WI38 (cell line): ENCODE data around the gene ZNHIT3.

Experiments used
- H3K4me3 ChIP-seq: 2 replicates; pipeline ENCODE4 v1.5.1; 2011; ENCODE audit warnings: low read depth, mild to moderate bottlenecking, control low read depth, low read length
- TF ChIP-seq, protein P1 (sequence below): IDR thresholded peaks from 2 replicates; pipeline ENCODE4 v1.5.1; 2012; ENCODE audit warnings: low read depth, mild to moderate bottlenecking, control low read depth, low read length

Gene ZNHIT3

DNA sequence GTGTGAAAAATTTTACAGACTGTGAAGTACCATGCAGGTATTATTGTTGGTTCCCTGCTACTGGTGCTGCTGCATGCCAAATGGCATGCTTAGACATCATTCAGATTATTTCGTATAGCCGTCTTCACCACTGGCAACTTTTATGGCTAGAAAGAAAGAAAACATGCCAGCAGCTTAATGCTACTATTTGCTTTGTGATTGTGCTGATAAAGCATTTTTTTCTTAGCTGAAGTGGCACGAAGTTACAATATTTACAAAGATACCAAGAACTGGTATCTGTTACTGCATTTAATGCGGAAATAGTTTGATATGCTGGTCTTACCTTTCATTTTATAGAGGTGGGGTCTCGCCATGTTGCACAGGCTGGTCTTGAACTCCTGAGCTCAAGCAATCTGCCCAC lies 8.2 kb downstream of the ZNHIT3 start:
- TF ChIP-seq, protein P1, sequence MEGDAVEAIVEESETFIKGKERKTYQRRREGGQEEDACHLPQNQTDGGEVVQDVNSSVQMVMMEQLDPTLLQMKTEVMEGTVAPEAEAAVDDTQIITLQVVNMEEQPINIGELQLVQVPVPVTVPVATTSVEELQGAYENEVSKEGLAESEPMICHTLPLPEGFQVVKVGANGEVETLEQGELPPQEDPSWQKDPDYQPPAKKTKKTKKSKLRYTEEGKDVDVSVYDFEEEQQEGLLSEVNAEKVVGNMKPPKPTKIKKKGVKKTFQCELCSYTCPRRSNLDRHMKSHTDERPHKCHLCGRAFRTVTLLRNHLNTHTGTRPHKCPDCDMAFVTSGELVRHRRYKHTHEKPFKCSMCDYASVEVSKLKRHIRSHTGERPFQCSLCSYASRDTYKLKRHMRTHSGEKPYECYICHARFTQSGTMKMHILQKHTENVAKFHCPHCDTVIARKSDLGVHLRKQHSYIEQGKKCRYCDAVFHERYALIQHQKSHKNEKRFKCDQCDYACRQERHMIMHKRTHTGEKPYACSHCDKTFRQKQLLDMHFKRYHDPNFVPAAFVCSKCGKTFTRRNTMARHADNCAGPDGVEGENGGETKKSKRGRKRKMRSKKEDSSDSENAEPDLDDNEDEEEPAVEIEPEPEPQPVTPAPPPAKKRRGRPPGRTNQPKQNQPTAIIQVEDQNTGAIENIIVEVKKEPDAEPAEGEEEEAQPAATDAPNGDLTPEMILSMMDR, result no peak
- H3K4me3 ChIP-seq, result no peak overlapping the region

DNA sequence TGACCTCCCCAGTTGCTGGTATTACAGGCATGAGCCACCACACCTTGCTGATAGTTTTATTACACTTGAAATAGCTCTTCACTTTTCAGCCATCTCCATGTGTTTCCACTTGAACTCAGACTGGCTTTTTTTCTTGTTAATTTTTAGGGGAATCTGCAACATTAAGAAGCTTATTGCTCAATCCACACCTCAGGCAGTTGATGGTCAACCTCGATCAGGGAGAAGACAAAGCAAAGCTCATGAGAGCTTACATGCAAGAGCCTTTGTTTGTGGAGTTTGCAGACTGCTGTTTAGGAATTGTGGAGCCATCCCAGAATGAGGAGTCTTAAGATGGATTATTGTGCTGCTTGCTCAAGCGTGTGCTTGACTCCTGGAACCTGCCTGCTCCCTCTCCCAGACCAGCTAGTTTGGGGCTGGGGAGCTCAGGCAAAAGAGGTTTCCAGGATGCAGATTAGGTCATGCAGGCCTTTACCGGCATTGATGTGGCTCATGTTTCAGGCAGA lies 8.6 kb downstream of the ZNHIT3 start:
- TF ChIP-seq, protein P1, result no peak

DNA sequence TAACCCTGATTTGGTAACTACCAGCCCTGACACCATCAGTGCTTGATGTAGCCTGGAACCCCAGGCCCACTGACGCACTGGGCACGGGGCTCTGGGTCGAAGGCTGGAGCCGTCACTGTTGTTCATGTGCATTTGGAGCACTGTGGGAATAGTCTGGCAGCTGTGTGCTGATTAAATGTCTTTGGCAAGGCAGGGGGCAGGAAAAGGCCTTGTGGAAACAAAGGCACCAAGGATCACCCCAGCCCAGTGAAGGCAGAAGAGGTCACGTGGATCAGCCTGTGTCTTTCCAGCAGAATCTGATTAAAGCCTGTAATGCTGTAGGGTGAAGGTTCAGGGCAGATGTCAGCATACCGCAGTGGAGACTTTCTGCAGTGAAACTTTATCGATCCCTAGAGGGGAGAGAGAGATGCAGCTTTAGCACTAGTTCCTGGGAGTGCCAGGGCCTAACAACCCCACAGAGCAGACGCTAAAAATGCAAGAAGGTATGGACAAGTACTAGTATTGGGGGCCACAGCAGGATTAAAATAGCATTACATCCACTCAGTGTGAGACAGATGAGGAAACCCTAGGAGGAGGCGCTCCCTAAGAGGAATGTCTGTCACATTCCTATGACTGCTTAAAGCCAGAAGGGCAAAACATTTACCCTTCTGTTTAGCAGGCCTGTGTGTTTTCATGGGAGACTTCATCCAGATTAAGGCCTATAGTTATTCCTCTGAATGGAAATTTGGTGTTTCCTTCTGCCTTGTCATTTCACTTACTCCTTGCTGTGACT lies 9.7 kb downstream of the ZNHIT3 start:
- TF ChIP-seq, protein P1, result no peak
- H3K4me3 ChIP-seq, result no peak overlapping the region

More for the DNA sequence above, 8.6 kb downstream of the ZNHIT3 start:
- no peak overlapping the region for H3K4me3 ChIP-seq

DNA sequence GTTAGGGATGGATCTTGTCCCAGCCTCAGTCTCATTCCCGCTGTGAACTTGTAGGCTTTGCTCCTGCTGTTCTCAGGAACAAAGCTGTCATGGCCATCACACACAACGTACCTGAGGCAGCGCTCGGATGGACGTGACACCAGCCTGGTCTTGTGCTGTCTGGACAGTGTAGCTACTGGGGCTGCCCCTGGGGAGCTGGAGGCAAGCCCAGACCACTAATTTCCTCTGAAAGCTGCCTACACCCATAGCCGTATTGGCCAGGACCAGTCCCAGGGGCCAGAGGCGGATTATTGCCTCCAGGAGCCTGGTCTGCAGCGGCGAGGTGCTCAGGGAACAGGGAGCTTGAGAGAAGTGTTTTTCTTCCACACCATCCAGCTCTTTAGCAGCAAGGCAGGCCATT lies 11.7 kb downstream of the ZNHIT3 start:
- H3K4me3 ChIP-seq, result no peak overlapping the region
- TF ChIP-seq, protein P1, result no peak

DNA sequence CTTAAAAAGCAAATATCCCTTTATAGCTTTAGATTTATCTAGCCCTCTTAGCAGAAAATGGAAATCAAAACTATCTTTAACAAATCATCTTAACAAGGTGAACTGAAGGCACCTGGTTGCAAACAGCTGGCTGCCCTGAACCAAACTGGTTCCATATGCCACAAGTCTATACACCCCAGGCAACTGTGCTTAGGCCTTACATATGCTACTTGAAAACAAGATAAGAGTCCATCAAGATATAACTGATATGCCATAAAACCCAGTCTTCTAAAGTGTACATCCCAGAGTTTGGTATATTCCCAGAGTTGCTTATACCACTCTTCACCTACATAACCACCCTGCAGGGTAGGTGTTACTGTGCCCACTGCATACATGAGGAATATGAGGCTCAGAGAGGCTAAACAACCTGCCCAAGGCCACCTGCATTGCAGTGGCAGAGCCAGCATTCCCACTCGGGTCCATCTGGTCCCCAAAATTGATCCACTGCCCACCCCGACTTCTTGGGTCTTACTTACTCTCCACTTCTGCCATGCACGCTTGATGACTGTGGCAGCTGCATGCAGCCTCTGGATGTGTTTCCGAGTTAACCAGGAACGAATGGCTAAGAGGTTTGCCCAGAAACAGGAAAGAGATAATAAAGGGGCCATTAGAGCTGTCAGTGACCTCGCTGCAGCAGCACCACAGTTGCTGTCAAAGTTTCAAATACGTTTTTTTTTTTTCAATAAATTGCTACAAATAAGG lies 12.2 kb downstream of the ZNHIT3 start:
- no peak overlapping the region for H3K4me3 ChIP-seq
- TF ChIP-seq, protein P1, result no peak

DNA sequence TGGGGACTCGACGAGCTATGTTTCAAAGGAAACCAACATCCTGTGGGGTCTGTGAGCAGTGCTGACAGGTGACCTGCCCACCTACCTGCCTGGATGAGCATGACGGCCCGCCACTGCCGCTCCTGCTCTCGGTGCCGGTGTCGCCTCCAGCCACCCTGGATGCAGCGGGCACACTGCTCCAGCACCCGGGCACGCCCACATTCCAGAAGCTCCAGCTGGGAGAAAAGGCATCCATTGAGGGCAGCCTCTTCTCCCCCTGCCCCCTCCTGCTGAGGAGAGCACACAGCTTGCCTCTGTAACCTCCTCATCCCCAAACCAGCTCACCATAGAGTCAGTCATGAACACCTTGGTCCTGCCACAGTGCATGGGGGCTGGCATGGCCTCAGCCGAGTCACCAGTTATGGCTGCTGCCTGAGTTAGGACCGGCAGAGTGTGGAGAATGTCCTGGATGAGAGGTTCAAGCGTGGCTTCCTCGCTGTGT lies 14.3 kb downstream of the ZNHIT3 start:
- TF ChIP-seq, protein P1, result no peak
- H3K4me3 ChIP-seq, result no peak overlapping the region

DNA sequence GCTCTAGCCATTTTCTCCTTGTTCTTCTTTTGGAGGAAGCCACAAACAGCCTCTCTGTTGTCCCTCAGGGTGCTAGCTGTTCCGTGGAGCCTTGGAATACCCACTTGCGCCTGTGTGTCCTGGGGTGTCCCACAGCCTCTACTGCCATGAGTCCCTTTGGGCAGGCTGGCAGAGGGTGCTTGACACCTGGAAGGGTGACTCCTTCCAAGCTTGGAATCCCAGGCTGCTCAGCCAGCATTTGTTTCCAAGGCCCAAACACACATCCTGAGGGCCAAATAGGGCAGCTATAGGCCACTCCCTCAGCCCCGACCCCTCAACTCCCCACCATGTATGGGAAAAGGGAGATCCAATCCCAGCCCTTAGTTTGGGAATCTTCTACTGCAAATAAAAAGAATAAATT lies 14.9 kb downstream of the ZNHIT3 start:
- H3K4me3 ChIP-seq, result no peak overlapping the region
- TF ChIP-seq, protein P1, result no peak
